Calu3 (cell line): ENCODE measurements around the gene RBFOX2. TPM values are rescaled to one million over a fixed set of nuclear protein-coding genes. Genes with fewer than 3 reads are reported as not detected.

Experiments
- BruUV-seq: library from RNA; stranded (reverse); fragments of 400-500 nt; replicated peaks from 2 replicates; lab custom pipeline; 2021; lab: Mats Ljungman, UMichigan
- CTCF ChIA-PET: fragments of 300-600 bp; sonication (Branson Sonifier 250); formaldehyde crosslinking; loops from one replicate; lab custom pipeline; 2022; ENCODE audit warnings: antibody characterized with exemption; lab: Charles Lee
- DNase-seq: peaks from one replicate; pipeline ENCODE4 v3.0.0; 2022
- H3K27ac Mint-ChIP-seq: one replicate; pipeline ENCODE4 v1.8.0; 2022; ENCODE audit warnings: mixed read lengths; ENCODE audit not compliant: unreplicated experiment
- H3K27me3 Mint-ChIP-seq: one replicate; pipeline ENCODE4 v1.8.0; 2022; ENCODE audit warnings: mixed read lengths; ENCODE audit not compliant: unreplicated experiment
- H3K36me3 Mint-ChIP-seq: one replicate; pipeline ENCODE4 v1.8.0; 2022; ENCODE audit warnings: mild to moderate bottlenecking, moderate library complexity, mixed read lengths; ENCODE audit not compliant: insufficient read depth, unreplicated experiment
- H3K4me1 Mint-ChIP-seq: one replicate; pipeline ENCODE4 v1.8.0; 2022; ENCODE audit warnings: mild to moderate bottlenecking, low read depth, mixed read lengths; ENCODE audit not compliant: unreplicated experiment
- H3K4me3 Mint-ChIP-seq: one replicate; pipeline ENCODE4 v1.8.0; 2022; ENCODE audit warnings: mild to moderate bottlenecking, low read depth, moderate library complexity, mixed read lengths; ENCODE audit not compliant: unreplicated experiment
- H3K9me3 Mint-ChIP-seq: one replicate; pipeline ENCODE4 v1.8.0; 2022; ENCODE audit warnings: low read depth, mixed read lengths; ENCODE audit not compliant: unreplicated experiment
- CTCF ChIP-seq: fragments of 200-600 bp; IDR thresholded peaks from one replicate; pipeline ENCODE4 v1.8.0; 2022; ENCODE audit warnings: antibody characterized with exemption; ENCODE audit not compliant: unreplicated experiment
- intact Hi-C: fragments of 100-400 bp; cut with micrococcal nuclease; formaldehyde crosslinking; loops from one replicate; pipeline ENCODE4 v1.10.0; 2022; ENCODE audit not compliant: unreplicated experiment
- total RNA-seq: library from RNA; stranded (reverse); gene quantifications from 2 replicates; pipeline ENCODE4 v1.2.3, GENCODE V29; 2022

The RBFOX2 gene
- total RNA-seq, 1 experiment from 2014 or later, result 63.1 TPM

DNA sequence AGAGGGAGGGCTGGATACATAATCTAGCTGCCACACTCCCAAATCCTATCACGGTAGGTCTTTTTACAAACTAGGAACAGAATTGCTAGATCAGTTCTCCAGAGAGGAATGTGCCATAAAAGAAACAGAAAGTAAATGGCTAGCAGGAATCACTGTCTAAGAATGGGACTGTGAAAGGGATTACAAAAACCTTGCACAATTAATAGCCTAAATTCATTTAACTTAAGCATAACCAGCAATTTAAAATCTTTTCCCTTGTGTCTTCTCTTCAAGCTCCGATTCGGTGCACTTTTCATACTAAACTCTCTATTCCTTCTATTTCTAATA, 275.8 kb downstream of the RBFOX2 start:
- Mint-ChIP-seq H3K9me3 (no peaks in the 10 kb centered on the region), H3K36me3 (peaks cover 7% of the 10 kb centered on the region), H3K27ac (no peak overlapping the region), H3K4me3 (no peak overlapping the region), H3K4me1 (no peaks in the 10 kb centered on the region), H3K27me3 (no peaks in the 10 kb centered on the region)
- no TSS peak for BruUV-seq
- CTCF ChIA-PET, result no interaction called here
- intact Hi-C loops, result no loop called here
- TF ChIP-seq CTCF, result no peak
- no peak for DNase-seq

DNA sequence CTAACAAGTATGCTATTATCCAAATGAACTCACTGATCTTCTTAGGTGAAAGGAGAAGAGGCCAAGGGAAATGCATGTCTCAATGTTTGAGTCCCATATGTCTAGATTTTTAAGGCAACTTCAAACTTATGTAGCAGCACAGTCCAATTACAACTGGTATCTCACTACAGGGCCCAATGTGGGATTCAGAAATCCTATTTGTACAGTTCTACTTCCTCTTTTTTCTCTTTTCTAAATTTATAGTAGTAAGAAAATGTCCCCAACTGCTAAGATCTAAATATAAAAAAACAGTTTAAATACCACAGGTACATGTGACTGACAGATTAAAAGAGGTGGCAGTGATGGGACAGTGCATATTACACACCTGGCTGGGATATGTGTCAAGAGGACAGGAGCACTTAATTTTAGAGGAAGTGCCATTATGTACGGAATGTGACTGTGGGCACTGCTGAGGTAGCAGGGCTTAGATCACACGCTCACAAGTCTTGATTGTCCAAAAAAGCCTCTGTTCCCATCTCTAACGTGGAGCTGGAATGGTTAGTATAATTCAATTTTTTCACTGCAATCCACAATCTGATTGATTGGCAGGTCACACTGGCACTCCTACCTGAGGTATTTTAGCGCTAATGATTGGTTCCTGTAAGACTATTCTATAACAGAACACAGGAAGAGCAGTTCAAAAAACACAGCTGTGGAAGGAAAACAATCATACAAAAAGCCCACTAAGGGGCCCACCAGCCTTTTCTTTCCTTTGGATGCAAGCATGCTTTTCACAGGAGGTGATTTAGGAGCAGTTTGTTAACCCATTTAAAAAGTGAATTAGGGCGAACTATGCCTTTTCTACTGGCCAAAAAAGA, 276.4 kb downstream of the RBFOX2 start:
- Mint-ChIP-seq H3K9me3 (no peaks in the 10 kb centered on the region), H3K27me3 (no peaks in the 10 kb centered on the region), H3K27ac (no peak overlapping the region), H3K4me3 (no peak overlapping the region), H3K36me3 (peaks cover 7% of the 10 kb centered on the region), H3K4me1 (no peaks in the 10 kb centered on the region)
- no TSS peak for BruUV-seq
- intact Hi-C loops, result no loop called here
- DNase-seq, result no peak
- CTCF ChIA-PET, result no interaction called here
- no peak for TF ChIP-seq CTCF

GRCh38 chr22:35749808-35750207, 278.8 kb downstream of the RBFOX2 start:
- no peaks in the 10 kb centered on the region for H3K4me1 Mint-ChIP-seq
- CTCF ChIA-PET, result no interaction called here
- DNase-seq, result no peak
- no TSS peak for BruUV-seq
- no peaks in the 10 kb centered on the region for H3K27me3 Mint-ChIP-seq
- intact Hi-C loops, result no loop called here
- H3K9me3 Mint-ChIP-seq, result no peaks in the 10 kb centered on the region
- no peak overlapping the region for H3K27ac Mint-ChIP-seq
- H3K4me3 Mint-ChIP-seq, result no peak overlapping the region
- no peak for TF ChIP-seq CTCF
- H3K36me3 Mint-ChIP-seq, result peaks cover 7% of the 10 kb centered on the region

- H3K36me3 Mint-ChIP-seq, result no peaks in the 10 kb centered on the region
- no peak overlapping the region for H3K4me3 Mint-ChIP-seq
- no peak for DNase-seq
- no TSS peak for BruUV-seq
- no peaks in the 10 kb centered on the region for H3K27me3 Mint-ChIP-seq
- intact Hi-C loops, result no loop called here
- CTCF ChIA-PET, result no interaction called here
- no peak for TF ChIP-seq CTCF
- no peaks in the 10 kb centered on the region for H3K9me3 Mint-ChIP-seq
- no peak overlapping the region for H3K27ac Mint-ChIP-seq
- H3K4me1 Mint-ChIP-seq, result no peaks in the 10 kb centered on the region
Observed at GRCh38 chr22:35746946-35747703, 281.5 kb downstream of the RBFOX2 start.
